ENCODE results near the gene DYNC1H1.

The DYNC1H1 gene

GRCh38 chr14:102049258-102050025, 85.1 kb downstream of the DYNC1H1 start:
- DNase-seq (ENCODE audit: low read depth) = no peak
- no peak for TF ChIP-seq CTCF (IDR thresholded peaks at IDR 0.05; ENCODE audit: insufficient read depth, low read depth, low read length, missing control alignments)
- no peak overlapping the region for H3K4me3 ChIP-seq (ENCODE audit: low read length)

GRCh38 chr14:102050026-102050405, 85.6 kb downstream of the DYNC1H1 start:
- TF ChIP-seq CTCF (IDR thresholded peaks at IDR 0.05; ENCODE audit: insufficient read depth, low read depth, low read length, missing control alignments) = no peak
- no peak overlapping the region for H3K4me3 ChIP-seq (ENCODE audit: low read length)
- no peak for DNase-seq (ENCODE audit: low read depth)

GRCh38 chr14:102050625-102051024, 86.3 kb downstream of the DYNC1H1 start:
- no peak for DNase-seq (ENCODE audit: low read depth)
- no peak for TF ChIP-seq CTCF (IDR thresholded peaks at IDR 0.05; ENCODE audit: insufficient read depth, low read depth, low read length, missing control alignments)
- no peak overlapping the region for H3K4me3 ChIP-seq (ENCODE audit: low read length)

GRCh38 chr14:102052522-102052921, 88.1 kb downstream of the DYNC1H1 start:
- TF ChIP-seq CTCF (IDR thresholded peaks at IDR 0.05; ENCODE audit: insufficient read depth, low read depth, low read length, missing control alignments) = no peak
- no peak for DNase-seq (ENCODE audit: low read depth)
- no peak overlapping the region for H3K4me3 ChIP-seq (ENCODE audit: low read length)

GRCh38 chr14:102055181-102055901, 91.0 kb downstream of the DYNC1H1 start:
- no peak overlapping the region for H3K4me3 ChIP-seq (ENCODE audit: low read length)
- TF ChIP-seq CTCF (IDR thresholded peaks at IDR 0.05; ENCODE audit: insufficient read depth, low read depth, low read length, missing control alignments) = no peak
- DNase-seq (ENCODE audit: low read depth) = peak; percentile 83

- no peak overlapping the region for H3K4me3 ChIP-seq (ENCODE audit: low read length)
- TF ChIP-seq CTCF (IDR thresholded peaks at IDR 0.05; ENCODE audit: insufficient read depth, low read depth, low read length, missing control alignments) = no peak
- DNase-seq (ENCODE audit: low read depth) = no peak
Observed at GRCh38 chr14:102056694-102057442, 92.5 kb downstream of the DYNC1H1 start.
